GM18519 (cell line): ENCODE measurements around the gene SEC63.
"Not testable (repeated sequence)": the region's sequence is repeated elsewhere in the genome, so short reads cannot be mapped to it uniquely, and the experiment has no call there.

ENCODE experiments used
- ATAC-seq: cut with Tn5 transposase; IDR thresholded peaks from one replicate; pipeline ENCODE4 v1.9.1; 2021; ENCODE audit warnings: mild to moderate bottlenecking, moderate library complexity; ENCODE audit not compliant: unreplicated experiment, low FRiP score

The SEC63 gene

DNA sequence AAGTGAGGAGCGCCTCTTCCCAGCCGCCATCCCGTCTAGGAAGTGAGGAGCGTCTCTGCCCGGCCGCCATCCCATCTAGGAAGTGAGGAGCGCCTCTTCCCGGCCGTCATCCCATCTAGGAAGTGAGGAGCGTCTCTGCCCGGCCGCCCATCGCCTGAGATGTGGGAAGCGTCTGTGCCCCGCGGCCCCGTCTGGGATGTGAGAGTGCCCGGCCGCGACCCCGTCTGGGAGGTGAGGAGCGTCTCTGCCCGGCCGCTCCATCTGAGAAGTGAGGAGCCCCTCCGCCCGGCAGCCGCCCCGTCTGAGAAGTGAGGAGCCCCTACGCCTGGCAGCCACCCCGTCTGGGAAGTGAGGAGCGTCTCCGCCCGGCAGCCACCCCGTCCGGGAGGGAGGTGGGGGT lies 23.8 kb downstream of the SEC63 start:
- not testable (repeated sequence) for ATAC-seq

- ATAC-seq, result no peak
Observed at GRCh38 chr6:107932580-107932979, 25.4 kb downstream of the SEC63 start.

- ATAC-seq, result no peak
Observed at GRCh38 chr6:107931894-107932293, 26.1 kb downstream of the SEC63 start.

DNA sequence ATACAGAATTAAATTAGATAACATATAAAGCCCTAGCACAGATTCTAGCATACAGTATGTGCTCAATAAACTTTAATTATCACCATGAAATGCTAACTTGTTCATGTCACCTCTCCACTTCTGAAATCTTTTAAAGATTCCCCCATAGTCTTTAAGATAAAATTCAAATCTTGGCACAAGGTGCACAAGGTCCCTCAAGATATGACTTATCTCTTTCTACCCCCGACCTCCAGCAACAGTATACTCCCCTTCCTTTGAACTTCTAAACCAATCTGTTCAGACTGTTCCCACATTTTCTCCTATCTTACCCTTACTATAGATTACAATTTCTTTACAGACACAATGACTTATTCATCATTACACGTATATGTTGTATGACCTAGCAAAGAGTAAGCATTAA lies 29.0 kb downstream of the SEC63 start:
- no peak for ATAC-seq

- not testable (repeated sequence) for ATAC-seq
Observed at GRCh38 chr6:107926697-107927544, 31.1 kb downstream of the SEC63 start.

DNA sequence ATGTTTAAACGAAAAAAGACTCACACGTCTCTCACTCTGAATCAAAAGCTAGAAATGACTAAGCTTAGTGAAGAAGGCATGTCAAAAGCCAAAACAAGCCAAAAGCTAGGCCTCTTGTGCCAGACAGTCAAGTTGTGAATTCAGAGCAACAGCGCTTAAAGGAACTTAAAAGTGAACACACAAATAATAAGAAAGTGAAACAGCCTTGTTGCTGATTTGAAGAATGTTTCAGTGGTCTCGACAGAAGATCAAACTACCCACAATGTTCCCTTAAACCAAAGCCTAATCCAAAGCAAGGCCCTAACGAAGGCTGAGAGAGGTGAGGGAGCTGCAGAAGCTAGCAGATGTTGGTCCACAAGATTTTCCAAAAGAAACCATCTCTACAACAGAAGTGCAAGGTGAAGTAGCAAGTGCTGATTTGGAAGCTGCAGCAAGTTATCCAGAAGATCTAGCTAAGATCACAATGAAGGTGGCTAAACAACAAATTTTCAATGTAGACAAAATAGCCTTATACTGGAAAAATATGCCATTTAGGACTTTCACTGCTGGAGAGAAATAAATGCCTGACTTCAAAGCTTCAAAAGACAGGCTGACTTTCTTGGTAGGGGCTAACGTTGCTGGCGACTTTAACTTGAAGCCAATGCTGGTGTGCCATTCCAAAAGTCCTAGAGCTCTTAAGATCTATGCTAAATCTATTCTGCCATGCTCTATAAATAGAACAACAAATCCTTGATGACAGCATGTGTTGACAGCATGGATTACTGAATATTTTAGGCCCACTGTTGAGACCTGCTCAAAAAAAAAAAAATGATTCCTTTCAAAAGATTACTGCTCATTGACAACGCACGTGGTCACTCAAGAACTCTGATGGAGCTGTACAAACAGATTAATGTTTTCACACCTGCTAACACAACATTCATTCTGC lies 40.3 kb downstream of the SEC63 start:
- no peak for ATAC-seq

- ATAC-seq, result not testable (repeated sequence)
Observed at GRCh38 chr6:107916961-107917360, 41.0 kb downstream of the SEC63 start.

DNA sequence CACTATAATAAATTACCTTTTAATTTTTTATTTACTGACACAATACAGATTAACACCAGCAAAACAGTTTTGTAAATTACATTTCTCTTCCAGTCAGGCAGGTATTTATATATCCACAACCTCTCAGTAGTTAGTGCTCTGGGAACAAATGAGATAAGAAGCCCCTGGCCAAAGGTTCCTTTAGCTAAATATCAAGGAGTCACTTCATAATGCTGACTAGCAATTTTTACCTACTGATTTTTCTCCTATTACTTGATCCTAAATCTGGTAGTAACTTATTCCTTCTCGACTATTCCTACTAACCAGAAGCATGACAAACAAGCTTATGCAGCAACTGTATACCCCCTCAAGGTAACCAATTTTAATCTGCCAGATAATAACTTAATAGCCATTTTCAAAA lies 46.3 kb downstream of the SEC63 start:
- ATAC-seq, result no peak

DNA sequence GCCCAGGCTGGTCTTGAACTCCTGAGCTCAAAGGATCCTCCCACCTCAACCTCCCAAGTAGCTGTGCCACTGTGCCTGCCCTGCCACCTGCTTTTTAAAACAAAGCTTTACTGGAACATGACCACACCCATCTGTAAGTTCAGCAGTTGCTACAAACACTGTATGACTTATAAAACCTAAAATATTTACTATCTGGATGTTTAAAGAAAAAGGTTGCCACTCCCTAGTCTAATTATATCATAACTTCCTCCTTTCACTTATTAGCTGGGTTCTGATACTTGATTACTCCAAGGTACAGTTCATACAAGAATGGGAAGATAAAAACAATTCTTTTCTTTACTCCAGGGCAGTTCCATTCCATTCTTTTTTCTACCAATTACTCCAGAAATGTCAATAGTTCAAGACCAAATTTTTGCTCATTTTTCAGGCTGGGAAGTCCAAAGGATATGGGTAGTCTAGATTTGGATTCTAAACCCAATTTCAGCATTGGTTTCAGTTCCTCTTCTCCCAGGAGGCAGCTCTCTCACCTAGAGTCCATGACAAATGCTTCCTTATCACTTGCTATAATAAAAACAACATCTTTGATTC lies 63.1 kb downstream of the SEC63 start:
- no peak for ATAC-seq

DNA sequence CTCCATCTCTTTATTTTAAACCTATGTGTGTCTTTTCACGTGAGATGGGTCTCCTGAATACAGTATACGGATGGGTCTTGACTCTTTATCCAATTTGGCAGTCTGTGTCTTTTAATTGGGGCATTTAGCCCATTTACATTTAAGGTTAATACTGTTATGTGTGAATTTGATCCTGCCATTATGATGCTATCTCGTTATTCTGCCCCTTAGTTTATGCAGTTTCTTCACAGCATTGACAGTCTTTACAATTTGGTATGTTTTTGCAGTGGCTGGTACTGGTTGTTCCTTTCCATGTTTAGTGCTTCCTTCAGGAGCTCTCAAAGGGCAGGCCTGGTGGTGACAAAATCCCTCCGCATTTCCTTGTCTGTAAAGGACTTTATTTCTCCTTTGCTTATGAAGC lies 67.6 kb downstream of the SEC63 start:
- ATAC-seq, result not testable (repeated sequence)

DNA sequence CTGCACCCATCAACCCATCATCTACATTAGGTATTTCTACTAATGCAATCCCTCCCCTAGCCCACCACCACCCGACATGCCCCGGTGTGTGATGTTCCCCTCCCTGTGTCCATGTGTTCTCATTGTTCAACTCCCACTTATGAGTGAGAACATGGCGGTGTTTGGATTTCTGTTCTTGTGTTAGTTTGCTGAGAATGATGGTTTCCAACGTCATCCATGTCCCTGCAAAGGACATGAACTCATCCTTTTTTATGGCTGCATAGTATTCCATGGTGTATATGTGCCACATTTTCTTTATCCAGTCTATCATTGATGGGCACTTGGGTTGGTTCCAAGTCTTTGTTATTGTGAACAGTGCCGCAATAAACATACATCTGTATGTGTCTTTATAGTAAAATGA lies 72.1 kb downstream of the SEC63 start:
- ATAC-seq, result not testable (repeated sequence)

DNA sequence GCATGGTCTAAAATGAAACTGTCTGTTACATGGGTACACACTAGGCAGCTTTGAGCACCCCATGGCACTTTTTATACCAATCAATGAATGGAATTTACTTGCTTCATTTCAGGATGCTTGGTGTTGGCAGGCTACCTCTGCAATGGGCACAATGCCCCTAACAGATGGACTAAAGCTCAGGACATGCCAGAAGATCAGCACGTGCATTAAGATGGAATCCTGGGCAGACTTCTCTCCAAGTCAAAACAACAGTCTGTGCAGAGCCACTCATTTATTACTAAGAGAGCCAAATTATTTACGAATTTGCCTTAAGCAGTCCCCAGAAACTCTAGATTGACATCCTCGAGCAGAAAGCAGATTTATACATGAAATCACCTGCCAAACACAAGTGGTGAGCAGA lies 78.1 kb downstream of the SEC63 start:
- no peak for ATAC-seq

DNA sequence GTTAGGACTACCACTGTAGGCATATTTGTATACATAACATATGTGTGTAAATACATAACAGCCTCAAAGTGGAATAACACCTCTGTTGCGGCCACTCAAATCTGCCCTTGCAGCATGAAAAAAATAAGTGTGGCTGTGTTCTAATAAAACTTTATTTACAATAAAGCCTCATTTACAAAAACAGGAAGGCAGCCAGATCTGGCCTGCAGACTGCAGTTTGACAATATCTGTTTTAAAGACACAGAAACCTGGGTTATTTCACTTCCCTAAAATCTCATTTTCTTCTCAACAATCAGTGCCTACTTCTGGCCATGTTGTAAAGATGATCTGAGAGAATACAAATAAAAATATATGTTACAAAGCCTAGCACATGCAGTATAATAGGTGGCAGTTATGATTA lies 80.0 kb downstream of the SEC63 start:
- ATAC-seq, result no peak

GRCh38 chr6:107871976-107872375 lies 86.0 kb downstream of the SEC63 start:
- ATAC-seq, result no peak

GRCh38 chr6:107871512-107871911 lies 86.5 kb downstream of the SEC63 start:
- ATAC-seq, result not testable (repeated sequence)

GRCh38 chr6:107871016-107871415 lies 87.0 kb downstream of the SEC63 start:
- no peak for ATAC-seq

GRCh38 chr6:107870381-107870780 lies 87.6 kb downstream of the SEC63 start:
- ATAC-seq, result no peak

GRCh38 chr6:107869871-107870270 lies 88.1 kb downstream of the SEC63 start:
- ATAC-seq, result no peak

GRCh38 chr6:107868867-107869611 lies 89.0 kb downstream of the SEC63 start:
- ATAC-seq, result no peak

- no peak for ATAC-seq
Observed at GRCh38 chr6:107867302-107867615, 90.7 kb downstream of the SEC63 start.
